AG09319 (cell line): ENCODE data around the gene SERINC5.
A peak's percentile ranks its signal among the peaks of the same experiment; 100 is the strongest.
"Not testable (repeated sequence)": the region's sequence is repeated elsewhere in the genome, so short reads cannot be mapped to it uniquely, and the experiment has no call there.

Source experiments
- DNase-seq: peaks from one replicate; pipeline ENCODE4 v3.0.0-alpha.2; 2010; ENCODE audit warnings: low read depth; ENCODE audit errors: extremely low read depth
- TF ChIP-seq, protein P1 (sequence below): IDR thresholded peaks from 2 replicates; pipeline ENCODE4 v1.5.1; 2011; ENCODE audit warnings: low read depth, mild to moderate bottlenecking, inconsistent platforms, low read length, moderate library complexity

SERINC5 gene

DNA sequence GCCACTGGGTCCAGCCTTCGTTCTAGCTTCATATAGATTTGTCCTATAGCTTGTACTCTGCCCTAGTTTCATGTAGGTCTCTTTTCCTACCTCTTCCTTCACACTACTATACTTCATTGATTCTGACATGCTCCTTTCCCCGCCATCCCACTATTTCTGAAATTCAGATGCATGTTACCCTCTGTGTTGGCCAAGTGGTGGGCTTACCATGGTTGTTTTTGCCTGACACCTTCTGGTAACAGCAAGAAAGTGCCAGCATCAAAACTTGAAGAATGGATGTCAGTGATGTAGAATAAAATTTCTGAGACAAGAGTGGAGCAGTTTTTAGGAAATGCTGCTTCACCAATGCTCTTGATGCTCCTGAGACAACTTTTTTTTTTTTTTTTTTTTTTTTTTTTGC, 19.5 kb upstream of the SERINC5 start:
- TF ChIP-seq, protein P1, sequence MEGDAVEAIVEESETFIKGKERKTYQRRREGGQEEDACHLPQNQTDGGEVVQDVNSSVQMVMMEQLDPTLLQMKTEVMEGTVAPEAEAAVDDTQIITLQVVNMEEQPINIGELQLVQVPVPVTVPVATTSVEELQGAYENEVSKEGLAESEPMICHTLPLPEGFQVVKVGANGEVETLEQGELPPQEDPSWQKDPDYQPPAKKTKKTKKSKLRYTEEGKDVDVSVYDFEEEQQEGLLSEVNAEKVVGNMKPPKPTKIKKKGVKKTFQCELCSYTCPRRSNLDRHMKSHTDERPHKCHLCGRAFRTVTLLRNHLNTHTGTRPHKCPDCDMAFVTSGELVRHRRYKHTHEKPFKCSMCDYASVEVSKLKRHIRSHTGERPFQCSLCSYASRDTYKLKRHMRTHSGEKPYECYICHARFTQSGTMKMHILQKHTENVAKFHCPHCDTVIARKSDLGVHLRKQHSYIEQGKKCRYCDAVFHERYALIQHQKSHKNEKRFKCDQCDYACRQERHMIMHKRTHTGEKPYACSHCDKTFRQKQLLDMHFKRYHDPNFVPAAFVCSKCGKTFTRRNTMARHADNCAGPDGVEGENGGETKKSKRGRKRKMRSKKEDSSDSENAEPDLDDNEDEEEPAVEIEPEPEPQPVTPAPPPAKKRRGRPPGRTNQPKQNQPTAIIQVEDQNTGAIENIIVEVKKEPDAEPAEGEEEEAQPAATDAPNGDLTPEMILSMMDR: peak; percentile 48
- no peak for DNase-seq

DNA sequence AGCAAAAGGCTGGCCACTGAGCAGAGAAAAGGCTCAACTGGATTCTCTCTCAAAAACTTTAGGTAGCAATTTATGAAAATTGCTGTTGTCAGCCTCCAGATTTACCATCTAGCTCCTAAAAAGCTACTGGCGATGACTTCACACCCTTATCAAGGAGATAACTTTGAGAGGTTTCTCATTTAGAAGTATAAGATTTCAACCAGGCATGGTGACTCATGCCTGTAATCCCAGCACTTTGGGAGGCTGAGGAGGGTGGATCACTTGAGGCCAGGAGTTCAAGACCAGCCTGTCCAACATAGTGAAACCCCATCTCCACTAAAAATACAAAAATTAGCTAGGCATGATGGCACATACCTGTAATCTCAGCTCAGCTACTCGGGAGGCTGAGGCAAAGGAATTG, 14.7 kb upstream of the SERINC5 start:
- not testable (repeated sequence) for DNase-seq

DNA sequence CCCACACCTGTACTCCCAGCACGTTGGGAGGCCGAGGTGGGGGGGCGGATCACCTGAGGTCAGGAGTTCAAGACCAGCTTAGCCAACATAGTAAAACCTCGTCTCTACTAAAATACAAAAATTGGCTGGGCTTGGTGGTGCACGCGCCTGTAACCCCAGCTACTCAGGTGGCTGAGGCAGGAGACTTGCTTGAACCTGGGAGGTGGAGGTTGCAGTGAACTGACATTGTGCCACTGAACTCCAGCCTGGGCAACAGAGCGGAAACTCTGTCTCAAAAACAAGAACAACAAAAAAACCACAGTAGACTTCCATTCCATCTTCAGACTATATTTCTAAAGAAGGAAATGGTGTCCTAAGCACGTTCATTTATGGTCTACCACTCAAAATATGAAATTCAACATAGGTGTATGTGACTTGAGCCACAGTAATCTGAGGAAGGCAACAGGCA, 14.2 kb upstream of the SERINC5 start:
- TF ChIP-seq, protein P1: no peak
- no peak for DNase-seq

DNA sequence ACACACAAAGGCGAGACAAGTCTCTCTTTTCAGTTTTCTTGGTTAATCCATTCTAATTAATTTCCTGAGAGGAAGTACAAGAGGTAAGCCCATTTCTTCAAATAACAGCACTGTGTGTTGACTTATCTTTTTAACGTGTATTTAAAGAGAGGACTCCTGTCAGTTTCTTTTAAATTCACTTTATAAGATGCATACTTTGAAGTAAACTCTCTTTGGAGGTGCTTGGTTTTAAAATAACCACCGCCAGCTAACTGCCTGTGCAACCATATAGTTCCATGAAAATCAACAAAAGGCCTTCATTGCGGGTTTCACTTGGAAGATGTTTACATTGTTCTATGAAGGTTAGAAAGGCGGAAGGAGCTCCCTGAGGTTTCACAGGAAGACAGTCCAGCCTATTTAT, 13.1 kb upstream of the SERINC5 start:
- no peak for DNase-seq
- TF ChIP-seq, protein P1: no peak

DNA sequence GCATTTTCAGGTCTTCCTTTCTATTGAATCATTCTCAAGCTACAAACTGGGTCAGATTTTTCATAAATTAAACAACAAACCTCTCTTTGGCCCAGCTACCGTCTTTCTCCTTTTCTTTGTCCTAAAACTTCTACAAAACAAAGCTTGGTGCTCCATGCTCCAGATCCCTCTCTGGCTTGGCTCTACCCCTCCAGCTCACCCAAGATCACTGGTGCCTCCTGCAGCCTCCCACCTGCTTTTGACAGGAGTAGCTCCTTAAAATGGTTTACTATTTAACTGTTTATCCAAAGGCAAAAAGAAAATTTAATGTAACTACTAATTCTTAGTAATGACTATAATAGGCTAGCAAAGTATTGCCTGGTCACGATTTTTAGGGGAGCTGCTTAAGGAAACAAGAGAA, 10.7 kb upstream of the SERINC5 start:
- TF ChIP-seq, protein P1: no peak
- DNase-seq: no peak

DNA sequence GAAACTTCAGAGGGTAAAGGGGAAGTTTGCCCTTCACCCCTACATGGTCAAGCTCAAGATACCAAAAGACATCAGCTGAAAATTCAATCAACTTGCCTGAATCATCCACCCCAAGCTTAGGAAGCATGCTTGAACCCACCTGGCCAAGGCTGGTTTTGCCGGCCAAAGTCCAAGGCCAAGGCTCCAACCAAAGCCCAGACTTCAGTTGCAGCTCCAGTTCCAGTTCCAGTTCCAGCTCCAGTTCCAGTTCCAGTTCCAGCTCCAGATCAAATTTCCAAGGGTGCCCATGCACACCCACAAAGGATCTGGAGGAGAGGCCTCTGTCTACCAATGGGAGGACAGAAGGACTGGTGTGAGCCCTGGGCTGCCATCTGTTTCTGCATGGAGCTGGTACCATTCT, 4.6 kb upstream of the SERINC5 start:
- no peak for DNase-seq
- TF ChIP-seq, protein P1: no peak

DNA sequence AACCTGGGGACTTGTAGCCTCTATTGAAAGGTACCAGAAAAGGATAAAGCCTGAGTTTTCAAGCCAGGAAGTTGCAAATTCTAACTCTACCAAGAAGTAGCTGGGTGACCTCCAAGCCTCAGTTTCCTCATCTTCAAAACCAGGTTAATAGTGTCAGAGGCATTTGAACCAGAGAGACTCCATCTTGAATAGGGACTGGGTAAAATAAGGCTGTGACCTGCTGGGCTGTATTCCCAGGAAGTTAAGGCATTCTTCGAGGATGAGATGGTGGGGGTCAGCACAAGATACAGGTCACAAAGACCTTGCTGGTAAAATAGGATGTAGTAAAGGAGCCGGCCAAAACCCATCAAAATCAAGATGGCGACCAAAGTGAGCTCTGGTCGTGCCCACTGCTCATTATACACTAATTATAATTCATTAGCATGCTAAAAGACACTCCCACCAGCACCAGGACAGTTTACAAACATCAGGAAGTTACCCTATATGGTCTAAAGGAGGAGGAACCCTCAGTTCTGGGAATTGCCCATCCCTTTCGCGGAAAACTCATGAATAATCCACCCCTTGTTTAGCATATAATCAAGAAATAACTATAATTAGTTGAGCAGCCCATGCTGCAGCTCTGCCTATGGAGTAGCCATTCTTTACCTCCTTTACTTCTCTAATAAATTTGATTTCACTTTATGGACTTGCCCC, 3.8 kb upstream of the SERINC5 start:
- TF ChIP-seq, protein P1: no peak

DNA sequence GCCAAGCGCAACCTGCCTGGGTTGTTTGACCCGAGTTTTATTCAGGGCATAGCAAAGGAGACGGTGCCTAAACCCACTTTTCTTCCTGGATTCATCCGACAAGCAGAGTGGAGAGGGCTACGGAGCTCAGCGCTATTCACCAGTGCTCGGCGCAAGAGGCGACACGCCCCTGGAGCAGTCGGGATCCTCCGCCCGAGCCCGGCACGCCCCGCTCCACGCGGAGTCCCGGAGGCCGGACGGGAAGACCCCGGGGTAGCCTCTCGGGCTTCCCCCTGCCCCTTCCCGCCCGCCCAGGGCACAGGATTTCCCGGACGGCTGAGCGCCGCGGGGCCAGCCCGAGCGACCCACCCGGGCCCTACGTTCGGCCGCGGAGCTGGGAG, 427 bp downstream of the SERINC5 start:
- TF ChIP-seq, protein P1: no peak
- DNase-seq: no peak

More for the DNA sequence above, 3.8 kb upstream of the SERINC5 start:
- DNase-seq: no peak
